Mesenchymal stem cell (in vitro differentiated cells and primary cell): ENCODE data around the gene CBFB.

Experiments used
- DNase-seq: peaks from one replicate; pipeline ENCODE4 v3.0.0-alpha.2; 2013
- H2AFZ ChIP-seq: one replicate; pipeline ENCODE4 v1.6.1; 2013; ENCODE audit warnings: low read depth, mild to moderate bottlenecking, control low read depth, inconsistent platforms, low read length, moderate library complexity
- H2AK5ac ChIP-seq: 2 replicates; pipeline ENCODE4 v1.6.1; 2013; ENCODE audit warnings: low read length, moderate library complexity, mild to moderate bottlenecking, inconsistent platforms; ENCODE audit not compliant: severe bottlenecking
- H2BK120ac ChIP-seq: one replicate; pipeline ENCODE4 v1.6.1; 2013; ENCODE audit warnings: low read depth, mild to moderate bottlenecking, inconsistent platforms, low read length, moderate library complexity
- H2BK12ac ChIP-seq, 2 experiments: one replicate each; pipeline ENCODE4 v1.6.1; 2013; ENCODE audit warnings: inconsistent platforms in 2 of 2, low read length in 2 of 2, mild to moderate bottlenecking in 2 of 2, moderate library complexity in 2 of 2, control low read depth in 1 of 2
- H2BK15ac ChIP-seq: one replicate; pipeline ENCODE4 v1.6.1; 2013; ENCODE audit warnings: mild to moderate bottlenecking, low read depth, inconsistent platforms; ENCODE audit not compliant: poor library complexity, severe bottlenecking
- H2BK5ac ChIP-seq: 2 replicates; pipeline ENCODE4 v1.6.1; 2013; ENCODE audit warnings: low read depth, mild to moderate bottlenecking, low read length, control low read depth, inconsistent platforms; ENCODE audit not compliant: poor library complexity, severe bottlenecking
- H3K14ac ChIP-seq, 2 experiments: one replicate each; pipeline ENCODE4 v1.6.1; 2013; ENCODE audit warnings: inconsistent platforms in 2 of 2, low read length in 2 of 2, control low read depth in 1 of 2, mild to moderate bottlenecking in 1 of 2, moderate library complexity in 1 of 2
- H3K18ac ChIP-seq, 2 experiments: one replicate each; pipeline ENCODE4 v1.6.1; 2013; ENCODE audit warnings: inconsistent platforms in 2 of 2, low read length in 2 of 2, control low read depth in 1 of 2, low read depth in 1 of 2, mild to moderate bottlenecking in 1 of 2
- H3K23ac ChIP-seq, 2 experiments: one replicate each; pipeline ENCODE4 v1.6.1; 2013; ENCODE audit warnings: inconsistent platforms in 2 of 2, low read length in 2 of 2, mild to moderate bottlenecking in 2 of 2, moderate library complexity in 2 of 2, control low read depth in 1 of 2
- H3K27ac ChIP-seq: 2 replicates; pipeline ENCODE4 v1.5.1; 2013; ENCODE audit warnings: mild to moderate bottlenecking, moderate library complexity, low read length, control low read depth, inconsistent platforms; ENCODE audit not compliant: poor library complexity, severe bottlenecking
- H3K27me3 ChIP-seq, 2 experiments: 2 replicates each; pipeline versions ENCODE4 v1.6.1 to v1.7.0; 2013; ENCODE audit warnings: low read length in 2 of 2, mild to moderate bottlenecking in 2 of 2, moderate library complexity in 2 of 2, control low read depth in 1 of 2, inconsistent platforms in 1 of 2; ENCODE audit not compliant: control insufficient read depth in 1 of 2, insufficient read depth in 1 of 2
- H3K36me3 ChIP-seq, 2 experiments: 2 replicates each; pipeline versions ENCODE4 v1.6.1 to v1.7.0; 2013; ENCODE audit warnings: low read length in 2 of 2, control low read depth in 1 of 2, inconsistent platforms in 1 of 2, low read depth in 1 of 2, mild to moderate bottlenecking in 1 of 2; ENCODE audit not compliant: insufficient read depth in 2 of 2, control insufficient read depth in 1 of 2
- H3K4ac ChIP-seq, 2 experiments: one replicate each; pipeline ENCODE4 v1.6.1; 2013; ENCODE audit warnings: inconsistent platforms in 2 of 2, low read length in 2 of 2, mild to moderate bottlenecking in 2 of 2, moderate library complexity in 2 of 2, control low read depth in 1 of 2, low read depth in 1 of 2
- H3K4me1 ChIP-seq: 2 replicates; pipeline ENCODE4 v1.6.1; 2013; ENCODE audit warnings: low read depth, low read length, control low read depth; ENCODE audit not compliant: control insufficient read depth, insufficient read depth
- H3K4me2 ChIP-seq: 2 replicates; pipeline ENCODE4 v1.6.1; 2013; ENCODE audit warnings: low read length, mild to moderate bottlenecking, inconsistent platforms; ENCODE audit not compliant: poor library complexity, severe bottlenecking
- H3K4me3 ChIP-seq, 2 experiments: 2 replicates each; pipeline versions ENCODE4 v1.5.1 to v1.7.0; 2013; ENCODE audit warnings: low read length in 2 of 2, mild to moderate bottlenecking in 2 of 2, control low read depth in 1 of 2, low read depth in 1 of 2; ENCODE audit not compliant: insufficient read depth in 1 of 2
- H3K79me1 ChIP-seq: replicated peaks from 2 replicates; pipeline ENCODE4 v1.6.1; 2013; ENCODE audit warnings: mild to moderate bottlenecking, control low read depth, low read length, inconsistent platforms; ENCODE audit not compliant: poor library complexity, severe bottlenecking
- H3K9ac ChIP-seq: 2 replicates; pipeline ENCODE4 v1.7.0; 2013; ENCODE audit warnings: mild to moderate bottlenecking, low read length, moderate library complexity
- H3K9me3 ChIP-seq: 2 replicates; pipeline ENCODE4 v1.7.0; 2013; ENCODE audit warnings: mild to moderate bottlenecking, low read length; ENCODE audit not compliant: control insufficient read depth
- H4K8ac ChIP-seq: one replicate; pipeline ENCODE4 v1.6.1; 2013; ENCODE audit warnings: inconsistent platforms, mild to moderate bottlenecking, low read length, moderate library complexity
- H4K91ac ChIP-seq: one replicate; pipeline ENCODE4 v1.6.1; 2013; ENCODE audit warnings: mild to moderate bottlenecking, low read length, inconsistent platforms
- WGBS: methylation state at CpG from one replicate; pipeline ENCODE4 v1.1.7; 2013; ENCODE audit warnings: mixed read lengths; 5-methylcytosine and 5-hydroxymethylcytosine counted together

The CBFB gene

GRCh38 chr16:67082891-67083290 lies 53.9 kb downstream of the CBFB start:
- H3K14ac ChIP-seq, result no peak overlapping the region
- H3K27me3 ChIP-seq, result no peaks in the 10 kb centered on the region
- DNase-seq, result peak; percentile 13
- H2AK5ac ChIP-seq, result no peak overlapping the region
- H2BK15ac ChIP-seq, result no peak overlapping the region
- peaks cover 27% of the 10 kb centered on the region for H3K79me1 ChIP-seq
- no peak overlapping the region for H3K9ac ChIP-seq
- no peak overlapping the region for H3K18ac ChIP-seq
- no peak overlapping the region for H2AFZ ChIP-seq
- WGBS, result 100% methylated on average over 1 of the region's 1 CpG
- H3K4ac ChIP-seq, result no peak overlapping the region
- H3K4me2 ChIP-seq, result no peak overlapping the region
- H2BK5ac ChIP-seq, result no peak overlapping the region
- H2BK12ac ChIP-seq, result no peak overlapping the region
- no peak overlapping the region for H3K23ac ChIP-seq
- no peak overlapping the region for H3K4me3 ChIP-seq
- H3K36me3 ChIP-seq, result peaks cover 7 to 43% of the 10 kb centered on the region in 2 experiments
- no peak overlapping the region for H4K91ac ChIP-seq
- H3K9me3 ChIP-seq, result no peaks in the 10 kb centered on the region
- no peak overlapping the region for H3K27ac ChIP-seq
- H4K8ac ChIP-seq, result no peak overlapping the region
- H3K4me1 ChIP-seq, result peaks cover 3% of the 10 kb centered on the region
- no peak overlapping the region for H2BK120ac ChIP-seq

- WGBS, result 94% methylated on average over 1 of the region's 4 CpGs
- H3K27me3 ChIP-seq, result no peaks in the 10 kb centered on the region
These were observed 55.5 kb downstream of the CBFB start for GRCh38 chr16:67084345-67085028.

GRCh38 chr16:67086822-67087221 lies 57.9 kb downstream of the CBFB start:
- H2AK5ac ChIP-seq, result no peak overlapping the region
- no peak overlapping the region for H3K4me2 ChIP-seq
- peaks cover 3% of the 10 kb centered on the region for H3K4me1 ChIP-seq
- H4K8ac ChIP-seq, result no peak overlapping the region
- peak; percentile 20 for DNase-seq
- no peak overlapping the region for H3K4me3 ChIP-seq
- no peak overlapping the region for H2AFZ ChIP-seq
- H2BK5ac ChIP-seq, result no peak overlapping the region
- peaks cover 0 to 29% of the 10 kb centered on the region in 2 experiments for H3K36me3 ChIP-seq
- no peak overlapping the region for H3K4ac ChIP-seq
- H4K91ac ChIP-seq, result no peak overlapping the region
- no peak overlapping the region for H2BK120ac ChIP-seq
- H2BK12ac ChIP-seq, result no peak overlapping the region
- no peak overlapping the region for H3K23ac ChIP-seq
- no peak overlapping the region for H2BK15ac ChIP-seq
- H3K79me1 ChIP-seq, result peaks cover 23% of the 10 kb centered on the region
- H3K14ac ChIP-seq, result no peak overlapping the region
- no peak overlapping the region for H3K18ac ChIP-seq
- H3K27ac ChIP-seq, result no peak overlapping the region
- no peaks in the 10 kb centered on the region for H3K27me3 ChIP-seq
- H3K9me3 ChIP-seq, result no peaks in the 10 kb centered on the region
- no peak overlapping the region for H3K9ac ChIP-seq

More at GRCh38 chr16:67084345-67085028, 55.5 kb downstream of the CBFB start:
- Histone ChIP-seq H3K79me1 (peaks cover 27% of the 10 kb centered on the region), H3K36me3 (peaks cover 0 to 38% of the 10 kb centered on the region in 2 experiments), H2AK5ac (no peak overlapping the region), H3K4me3 (no peak overlapping the region), H3K9me3 (no peaks in the 10 kb centered on the region), H2BK15ac (no peak overlapping the region), H3K4ac (no peak overlapping the region), H4K91ac (no peak overlapping the region), H3K27ac (no peak overlapping the region), H3K9ac (no peak overlapping the region), H3K14ac (no peak overlapping the region), H2BK5ac (no peak overlapping the region), H2AFZ (no peak overlapping the region), H3K23ac (no peak overlapping the region), H3K4me2 (no peak overlapping the region), H4K8ac (no peak overlapping the region), H3K18ac (no peak overlapping the region), H3K4me1 (peaks cover 3% of the 10 kb centered on the region), H2BK12ac (no peak overlapping the region), H2BK120ac (no peak overlapping the region)
- peak; percentile 35 for DNase-seq

GRCh38 chr16:67087291-67087690 lies 58.3 kb downstream of the CBFB start:
- H3K9me3 ChIP-seq, result no peaks in the 10 kb centered on the region
- peaks cover 0 to 29% of the 10 kb centered on the region in 2 experiments for H3K36me3 ChIP-seq
- no peak for DNase-seq
- no peak overlapping the region for H2AFZ ChIP-seq
- H3K18ac ChIP-seq, result no peak overlapping the region
- H4K8ac ChIP-seq, result no peak overlapping the region
- H3K4me1 ChIP-seq, result peaks cover 3% of the 10 kb centered on the region
- H2BK5ac ChIP-seq, result no peak overlapping the region
- no peak overlapping the region for H3K4me3 ChIP-seq
- H2BK120ac ChIP-seq, result no peak overlapping the region
- no peak overlapping the region for H3K9ac ChIP-seq
- no peak overlapping the region for H3K14ac ChIP-seq
- no peak overlapping the region for H3K23ac ChIP-seq
- no peaks in the 10 kb centered on the region for H3K27me3 ChIP-seq
- no peak overlapping the region for H3K4ac ChIP-seq
- H3K79me1 ChIP-seq, result peaks cover 21% of the 10 kb centered on the region
- 100% methylated on average over 1 of the region's 1 CpG for WGBS
- no peak overlapping the region for H2AK5ac ChIP-seq
- no peak overlapping the region for H3K4me2 ChIP-seq
- H4K91ac ChIP-seq, result no peak overlapping the region
- H2BK12ac ChIP-seq, result no peak overlapping the region
- H2BK15ac ChIP-seq, result no peak overlapping the region
- H3K27ac ChIP-seq, result no peak overlapping the region
